ENCODE results near the gene TMEM131L.
"Not testable (repeated sequence)": the region's sequence is repeated elsewhere in the genome, so short reads cannot be mapped to it uniquely, and the experiment has no call there.

The TMEM131L gene

DNA sequence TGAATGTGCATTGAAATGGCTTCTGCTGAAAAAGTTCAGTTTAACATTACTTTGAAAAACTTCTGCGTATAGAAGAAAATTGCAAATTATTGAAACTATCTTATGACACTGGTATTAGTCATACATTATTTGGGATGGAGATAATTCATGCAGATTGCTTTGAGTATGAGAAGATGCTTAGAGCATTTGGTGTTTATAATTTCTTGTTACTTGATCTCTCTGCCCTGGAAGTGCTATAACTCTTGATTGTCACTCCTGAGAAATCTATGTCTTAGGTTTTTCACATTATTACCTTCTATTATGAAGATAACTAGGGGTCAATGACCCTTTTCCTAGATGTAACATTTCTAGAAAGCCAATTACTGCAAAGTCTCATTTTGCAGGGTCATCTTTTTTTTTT lies 36.4 kb downstream of the TMEM131L start:
- DNase-seq (ENCODE audit: low spot score), result no peak

DNA sequence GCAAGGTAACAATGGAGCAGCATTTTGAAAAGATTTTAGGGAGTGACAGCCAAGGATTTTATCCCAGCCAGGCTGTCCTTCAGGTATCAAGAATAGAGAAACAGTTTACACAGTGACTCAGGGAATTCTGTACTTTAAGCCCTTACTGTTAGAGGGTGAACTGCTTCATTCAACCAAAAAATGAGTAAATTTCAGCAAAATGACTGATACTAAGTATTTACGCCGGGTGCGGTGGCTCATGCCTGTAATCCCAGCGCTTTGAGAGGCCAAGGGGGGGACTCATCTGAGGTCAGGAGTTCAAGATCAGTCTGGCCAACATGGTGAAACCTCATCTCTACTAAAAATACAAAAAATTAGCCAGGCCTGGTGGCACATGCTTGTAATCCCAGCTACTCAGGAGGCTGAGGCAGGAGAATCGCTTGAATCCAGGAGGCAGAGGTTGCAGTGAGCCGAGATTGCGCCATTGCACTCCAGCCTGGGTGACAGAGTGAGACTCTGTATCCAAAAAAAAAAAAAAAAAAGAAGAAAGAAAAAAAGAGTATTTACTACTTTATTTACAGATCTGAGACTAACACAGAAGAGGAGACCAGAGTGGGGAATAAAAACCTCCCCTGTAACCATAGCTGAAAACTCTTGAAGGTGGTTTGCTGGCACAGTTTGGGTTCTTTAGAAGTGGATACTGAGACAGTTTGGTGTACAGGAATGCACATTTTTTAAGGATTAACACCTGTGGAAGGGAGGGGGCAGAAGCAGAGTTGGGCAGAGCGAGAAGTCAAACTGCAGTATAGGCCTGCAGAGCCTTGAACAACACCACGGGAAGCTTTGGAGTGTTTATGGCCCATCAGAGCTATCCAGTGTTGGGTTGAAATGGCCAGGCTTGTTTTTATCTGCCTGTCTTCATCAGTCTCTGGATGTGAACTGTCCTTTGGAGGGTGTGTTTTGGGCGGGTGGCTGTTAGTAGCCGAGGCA lies 40.5 kb downstream of the TMEM131L start:
- DNase-seq (ENCODE audit: low spot score), result no peak

- DNase-seq (ENCODE audit: low spot score), result no peak
Measured at GRCh38 chr4:153507310-153508073, 41.3 kb downstream of the TMEM131L start.

- DNase-seq (ENCODE audit: low spot score), result not testable (repeated sequence)
Measured at GRCh38 chr4:153509212-153509611, 43.1 kb downstream of the TMEM131L start.

GRCh38 chr4:153509724-153510123 lies 43.6 kb downstream of the TMEM131L start:
- no peak for DNase-seq (ENCODE audit: low spot score)

DNA sequence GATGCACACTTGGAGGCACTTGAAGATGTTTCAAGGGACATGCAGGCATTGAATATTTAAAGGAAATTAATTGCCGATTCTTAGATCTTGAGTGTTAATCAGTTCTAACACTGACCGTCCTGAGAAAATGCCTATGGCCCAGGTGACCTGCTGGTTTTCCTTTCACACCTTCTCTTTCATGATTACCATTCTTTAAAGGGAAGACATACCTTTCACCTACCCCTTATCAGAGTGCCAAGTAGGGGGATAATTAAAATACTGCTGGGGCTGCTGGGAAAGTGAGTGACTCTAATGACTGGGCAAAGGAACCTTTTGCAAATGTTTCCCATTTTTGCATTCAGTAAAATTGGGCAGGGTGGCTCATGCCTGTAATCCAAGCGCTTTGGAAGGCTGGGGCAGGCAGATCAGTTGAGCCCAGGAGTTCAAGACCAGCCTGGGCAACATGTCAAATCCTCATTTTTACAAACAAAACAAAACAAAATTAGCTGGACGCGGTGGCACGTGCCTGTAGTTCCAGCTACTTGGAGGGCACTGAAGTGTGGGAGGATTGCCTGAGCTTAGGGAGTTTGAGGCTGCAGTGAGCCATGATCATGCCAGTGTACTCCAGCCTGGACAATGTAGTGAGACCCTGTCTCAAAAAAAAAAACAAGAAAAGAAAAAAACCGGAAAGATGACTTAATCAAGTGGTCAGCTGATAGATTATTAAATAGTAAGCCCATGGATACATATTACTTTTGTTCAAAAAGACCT lies 44.3 kb downstream of the TMEM131L start:
- DNase-seq (ENCODE audit: low spot score), result no peak

DNA sequence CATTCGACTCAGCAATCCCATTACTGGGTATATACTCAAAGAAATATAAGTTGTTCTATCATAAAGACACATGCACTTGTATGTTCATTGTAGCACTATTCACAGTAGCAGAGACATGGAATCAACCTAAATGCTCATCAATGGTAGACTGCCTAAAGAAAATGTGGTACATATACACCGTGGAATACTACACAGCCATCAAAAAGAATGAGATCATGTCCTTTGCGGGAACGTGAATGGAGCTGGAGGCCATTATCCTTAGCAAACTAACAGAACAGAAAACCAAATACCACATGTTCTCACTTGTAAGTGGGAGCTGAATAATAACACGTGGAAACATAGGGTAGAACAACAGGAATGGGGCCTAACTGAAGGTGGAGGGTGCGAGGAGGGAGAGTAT lies 44.9 kb downstream of the TMEM131L start:
- no peak for DNase-seq (ENCODE audit: low spot score)

DNA sequence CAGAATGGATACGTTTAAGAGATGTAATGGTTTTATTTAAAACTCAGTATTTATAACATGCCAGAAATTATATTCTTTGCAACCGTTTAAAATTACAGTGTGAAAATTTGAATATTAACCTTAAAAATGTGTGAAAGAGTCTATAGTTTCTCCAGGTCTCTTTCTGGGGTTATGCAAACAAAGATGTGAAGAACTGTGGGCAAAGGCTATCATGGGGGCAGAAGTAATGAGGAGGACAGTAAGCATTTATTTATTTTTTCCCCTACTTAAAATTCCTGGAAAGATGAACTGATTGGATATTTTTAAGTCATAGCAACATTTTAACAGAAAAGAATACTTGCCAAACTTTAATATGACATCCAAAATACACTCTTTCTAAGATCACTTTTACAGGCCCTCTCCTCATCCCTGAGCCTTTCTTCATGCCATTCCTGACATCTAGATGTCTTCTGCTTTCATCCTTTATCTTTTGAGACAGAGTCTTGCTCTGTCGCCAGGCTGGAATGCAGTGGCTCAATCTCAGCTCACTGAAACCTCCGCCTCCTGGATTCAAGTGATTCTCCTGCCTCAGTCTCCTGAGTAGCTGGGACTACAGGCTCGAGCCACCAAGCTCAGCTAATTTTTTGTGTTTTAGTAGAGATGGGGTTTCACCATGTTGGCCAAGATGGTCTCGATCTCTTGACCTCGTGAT lies 46.1 kb downstream of the TMEM131L start:
- DNase-seq (ENCODE audit: low spot score), result no peak

DNA sequence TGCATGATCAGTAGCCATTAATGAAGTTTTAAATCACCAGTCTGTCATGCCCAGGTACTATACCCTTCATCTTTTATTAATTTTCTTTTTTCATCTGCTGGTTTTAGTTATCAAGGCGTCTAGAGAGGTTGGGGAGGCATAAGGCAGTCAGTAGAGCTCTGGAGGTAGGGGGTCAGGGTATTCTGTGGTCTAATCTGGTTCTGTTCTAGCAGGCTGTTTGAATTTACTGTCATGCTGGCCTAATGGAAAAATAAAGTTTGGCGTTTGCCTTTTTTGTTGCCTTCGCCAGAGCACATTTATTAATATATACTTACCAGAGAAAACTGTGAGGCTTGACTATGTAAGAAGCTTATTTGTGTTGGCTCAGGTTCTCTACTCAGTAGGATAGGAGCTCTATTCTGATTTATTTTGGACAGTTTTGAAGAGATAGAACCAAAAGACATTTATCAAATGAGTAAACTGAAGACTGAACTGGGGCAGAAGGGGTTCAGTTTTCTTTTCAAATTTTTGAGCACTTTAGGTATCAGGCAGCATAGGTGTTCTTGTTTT lies 46.9 kb downstream of the TMEM131L start:
- DNase-seq (ENCODE audit: low spot score), result no peak

GRCh38 chr4:153513596-153513995 lies 47.4 kb downstream of the TMEM131L start:
- peak; percentile 64 for DNase-seq (ENCODE audit: low spot score)

- peak; percentile 54 for DNase-seq (ENCODE audit: low spot score)
Measured at GRCh38 chr4:153514001-153514526, 47.9 kb downstream of the TMEM131L start.

GRCh38 chr4:153514688-153515426 lies 48.7 kb downstream of the TMEM131L start:
- no peak for DNase-seq (ENCODE audit: low spot score)

- no peak for DNase-seq (ENCODE audit: low spot score)
Measured at GRCh38 chr4:153517159-153517558, 51.0 kb downstream of the TMEM131L start.

DNA sequence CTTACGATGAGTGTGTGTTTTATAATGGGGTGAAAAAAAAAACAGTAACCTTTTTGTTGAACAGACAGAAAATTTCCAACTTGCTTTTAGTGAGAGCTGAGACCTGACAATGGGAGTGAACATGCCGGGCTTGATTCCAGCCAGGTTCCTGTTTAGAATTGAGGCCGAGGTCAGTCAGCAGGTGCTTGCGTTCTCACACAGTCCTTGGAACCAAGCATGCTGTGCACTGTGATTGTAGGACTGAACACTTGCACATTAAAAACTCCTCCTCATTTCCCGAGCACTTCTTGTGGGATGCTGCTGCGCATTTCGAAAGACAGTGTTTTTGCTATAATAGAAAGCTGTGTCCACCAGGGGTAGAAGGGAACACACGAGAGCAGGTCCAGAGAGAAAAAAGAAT lies 51.8 kb downstream of the TMEM131L start:
- DNase-seq (ENCODE audit: low spot score), result no peak

GRCh38 chr4:153518637-153519389 lies 52.7 kb downstream of the TMEM131L start:
- no peak for DNase-seq (ENCODE audit: low spot score)

DNA sequence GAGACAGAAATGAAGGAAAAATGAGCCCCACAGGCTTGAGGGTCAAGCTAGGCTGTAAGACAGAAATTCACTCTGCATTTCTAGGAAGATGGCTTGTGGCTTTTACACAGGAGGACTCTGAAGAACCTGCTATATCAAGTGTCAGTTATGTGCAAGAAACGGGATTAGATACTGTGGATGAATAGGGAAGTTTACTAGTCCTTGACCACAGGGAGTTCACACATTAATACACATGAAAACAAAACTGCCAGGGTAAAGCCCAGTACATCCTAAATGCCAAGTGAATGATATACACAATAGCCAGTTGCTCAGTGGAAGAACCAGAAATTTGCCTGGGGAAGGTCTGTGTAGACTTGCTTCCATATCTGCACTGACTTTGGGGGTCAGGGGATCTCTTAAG lies 53.5 kb downstream of the TMEM131L start:
- no peak for DNase-seq (ENCODE audit: low spot score)

GRCh38 chr4:153520227-153520626 lies 54.1 kb downstream of the TMEM131L start:
- DNase-seq (ENCODE audit: low spot score), result no peak

- DNase-seq (ENCODE audit: low spot score), result no peak
Measured at GRCh38 chr4:153520801-153521329, 54.7 kb downstream of the TMEM131L start.

GRCh38 chr4:153521478-153521877 lies 55.3 kb downstream of the TMEM131L start:
- no peak for DNase-seq (ENCODE audit: low spot score)

All from GM03348 (cell line).